Fibroblast of gingiva (primary cell): Measurements from ENCODE around the gene SRGAP2C.
"Not testable (repeated sequence)": the region's sequence is repeated elsewhere in the genome, so short reads cannot be mapped to it uniquely, and the experiment has no call there.

ENCODE experiments used
- DNase-seq: peaks from one replicate; pipeline ENCODE4 v3.0.0-alpha.2; 2011; ENCODE audit warnings: low read depth

The SRGAP2C gene

GRCh38 chr1:121279548-121279898 lies 94.7 kb downstream of the SRGAP2C start:
- DNase-seq: not testable (repeated sequence)

GRCh38 chr1:121280699-121281317 lies 96.0 kb downstream of the SRGAP2C start:
- DNase-seq: not testable (repeated sequence)

- DNase-seq: not testable (repeated sequence)
Observed at GRCh38 chr1:121281480-121281879, 96.7 kb downstream of the SRGAP2C start.

GRCh38 chr1:121283587-121284180 lies 98.9 kb downstream of the SRGAP2C start:
- DNase-seq: peak; percentile 41

GRCh38 chr1:121292590-121292989 lies 107.8 kb downstream of the SRGAP2C start:
- not testable (repeated sequence) for DNase-seq

GRCh38 chr1:121293263-121294204 lies 108.8 kb downstream of the SRGAP2C start:
- peak; percentile 5 for DNase-seq

- not testable (repeated sequence) for DNase-seq
Observed at GRCh38 chr1:121294205-121294570, 109.4 kb downstream of the SRGAP2C start.

- not testable (repeated sequence) for DNase-seq
Observed at GRCh38 chr1:121296563-121296962, 111.8 kb downstream of the SRGAP2C start.

GRCh38 chr1:121298529-121298928 lies 113.8 kb downstream of the SRGAP2C start:
- DNase-seq: not testable (repeated sequence)

- not testable (repeated sequence) for DNase-seq
Observed at GRCh38 chr1:121299514-121300149, 114.9 kb downstream of the SRGAP2C start.

- not testable (repeated sequence) for DNase-seq
Observed at GRCh38 chr1:121301876-121302275, 117.1 kb downstream of the SRGAP2C start.

- DNase-seq: not testable (repeated sequence)
Observed at GRCh38 chr1:121307759-121308158, 123.0 kb downstream of the SRGAP2C start.

- DNase-seq: not testable (repeated sequence)
Observed at GRCh38 chr1:121315509-121315908, 130.7 kb downstream of the SRGAP2C start.

GRCh38 chr1:121316081-121316480 lies 131.3 kb downstream of the SRGAP2C start:
- not testable (repeated sequence) for DNase-seq

- not testable (repeated sequence) for DNase-seq
Observed at GRCh38 chr1:121317491-121318468, 133.0 kb downstream of the SRGAP2C start.

- DNase-seq: not testable (repeated sequence)
Observed at GRCh38 chr1:121318687-121319086, 133.9 kb downstream of the SRGAP2C start.

GRCh38 chr1:121321660-121322059 lies 136.9 kb downstream of the SRGAP2C start:
- DNase-seq: not testable (repeated sequence)

GRCh38 chr1:121324726-121325125 lies 140.0 kb downstream of the SRGAP2C start:
- not testable (repeated sequence) for DNase-seq

- DNase-seq: not testable (repeated sequence)
Observed at GRCh38 chr1:121332141-121332540, 147.4 kb downstream of the SRGAP2C start.

- not testable (repeated sequence) for DNase-seq
Observed at GRCh38 chr1:121332599-121333562, 148.1 kb downstream of the SRGAP2C start.
